Measurements from ENCODE around the gene YJU2.
"Not testable (repeated sequence)": the region's sequence is repeated elsewhere in the genome, so short reads cannot be mapped to it uniquely, and the experiment has no call there.

The YJU2 gene

DNA sequence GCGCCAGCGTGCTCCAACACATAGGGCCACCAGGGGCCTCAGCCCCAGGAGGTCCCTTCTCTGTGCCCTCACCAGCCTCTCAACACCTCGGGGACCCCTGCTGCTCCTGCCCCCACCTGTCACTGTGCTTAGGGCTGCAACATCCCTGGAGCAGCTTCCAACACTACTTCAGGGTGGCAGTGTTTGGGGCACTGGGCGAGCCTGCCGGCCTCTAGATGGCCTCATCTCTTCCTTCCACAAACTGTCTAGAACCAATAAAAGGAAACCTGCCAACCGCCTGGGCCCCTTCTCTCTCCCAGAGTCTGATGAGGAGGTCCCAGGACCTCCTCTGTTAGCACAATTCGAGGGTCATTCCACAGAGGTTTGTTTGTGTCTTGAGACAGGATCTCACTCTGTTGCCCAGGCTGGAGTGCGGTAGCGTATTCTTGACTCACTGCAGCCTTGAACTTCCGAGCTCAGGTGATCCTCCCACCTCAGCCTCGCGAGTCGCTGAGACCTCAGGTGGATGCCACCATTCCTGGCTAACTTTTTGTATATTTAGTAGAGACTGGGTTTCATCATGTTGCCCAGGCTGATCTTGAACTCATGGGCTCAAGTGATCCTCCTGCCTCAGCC is 22.0 kb downstream of the YJU2 start:
- DNase-seq: no peak

DNA sequence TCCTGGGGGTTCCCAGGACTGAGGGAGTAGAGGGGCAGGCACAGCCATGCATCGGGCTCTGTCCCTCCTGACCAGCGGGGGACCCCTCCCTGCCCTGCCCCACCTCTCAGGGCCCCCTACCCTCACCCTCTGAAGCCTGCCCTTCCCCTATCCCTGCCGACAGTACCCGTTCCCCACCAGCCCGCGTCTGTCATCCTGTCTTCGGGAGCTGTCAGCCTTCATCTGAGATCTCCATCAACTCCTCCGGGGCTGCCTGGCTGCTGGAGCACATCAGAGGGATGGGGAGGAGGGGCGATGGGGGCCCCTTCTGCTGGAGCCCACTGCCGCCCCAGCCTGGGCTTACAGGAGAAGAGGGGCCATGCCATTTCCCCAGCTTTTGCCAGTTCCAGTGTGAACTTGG is 26.0 kb downstream of the YJU2 start:
- DNase-seq: no peak

DNA sequence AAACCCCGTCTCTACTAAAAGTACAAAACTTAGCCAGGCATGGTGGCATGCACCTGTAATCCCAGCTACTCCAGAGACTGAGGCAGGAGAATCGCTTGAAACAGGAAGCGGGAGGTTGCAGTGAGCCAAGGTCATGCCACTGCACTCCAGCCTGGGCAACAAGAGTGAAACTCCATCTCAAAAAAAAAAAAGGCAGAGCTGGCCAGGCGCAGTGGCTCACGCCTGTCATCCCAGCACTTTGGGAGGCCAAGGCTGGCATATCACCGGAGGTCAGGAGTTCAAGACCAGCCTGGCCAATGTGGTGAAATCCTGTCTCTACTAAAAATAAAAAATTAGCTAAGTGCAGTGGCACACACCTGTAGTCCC is 27.4 kb downstream of the YJU2 start:
- DNase-seq: not testable (repeated sequence)

DNA sequence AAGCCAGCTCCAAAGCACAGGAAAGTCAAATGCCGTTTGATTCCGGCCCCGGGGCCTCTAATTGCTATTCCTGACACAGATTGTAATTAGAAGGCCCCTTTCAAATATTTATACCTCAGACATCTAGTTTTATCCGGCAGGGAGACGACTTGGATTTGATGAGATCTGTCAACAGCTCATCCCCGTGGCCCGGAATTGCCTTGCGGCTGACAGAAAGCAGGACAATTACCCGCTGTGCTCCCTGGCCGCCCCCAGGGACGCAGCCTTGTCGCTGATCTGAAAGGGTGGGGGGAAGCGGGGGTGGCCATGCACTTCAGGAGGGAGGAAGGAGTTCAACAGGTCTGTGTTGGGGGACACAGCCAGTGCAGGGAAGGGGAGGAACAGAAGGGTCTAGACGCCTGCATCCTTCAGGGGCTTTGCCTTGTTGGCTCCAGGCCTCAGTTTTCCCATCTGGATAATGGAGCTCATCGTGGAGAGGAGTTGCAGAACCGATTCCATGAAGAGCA is 30.4 kb downstream of the YJU2 start:
- DNase-seq: peak; percentile 58

DNA sequence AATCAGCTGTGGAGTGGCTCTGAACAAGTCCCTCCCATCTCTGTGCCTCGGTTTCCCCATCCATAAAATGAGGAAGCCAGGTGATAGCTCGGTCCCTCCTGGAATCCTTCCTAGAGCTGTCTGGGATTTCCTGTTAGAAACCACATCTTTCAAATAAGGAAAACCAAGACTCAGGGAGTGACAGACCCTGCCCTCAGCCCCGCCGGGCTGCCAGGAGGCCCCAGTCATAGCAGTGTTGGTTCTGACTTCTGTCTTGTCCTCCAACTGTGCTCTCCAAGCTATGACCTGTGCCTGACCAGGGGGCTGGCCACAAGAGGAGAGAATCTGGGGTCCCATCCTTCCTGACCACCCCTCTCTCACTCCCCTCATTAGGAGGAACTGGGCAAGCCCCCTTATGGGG is 31.1 kb downstream of the YJU2 start:
- DNase-seq: peak; percentile 46

DNA sequence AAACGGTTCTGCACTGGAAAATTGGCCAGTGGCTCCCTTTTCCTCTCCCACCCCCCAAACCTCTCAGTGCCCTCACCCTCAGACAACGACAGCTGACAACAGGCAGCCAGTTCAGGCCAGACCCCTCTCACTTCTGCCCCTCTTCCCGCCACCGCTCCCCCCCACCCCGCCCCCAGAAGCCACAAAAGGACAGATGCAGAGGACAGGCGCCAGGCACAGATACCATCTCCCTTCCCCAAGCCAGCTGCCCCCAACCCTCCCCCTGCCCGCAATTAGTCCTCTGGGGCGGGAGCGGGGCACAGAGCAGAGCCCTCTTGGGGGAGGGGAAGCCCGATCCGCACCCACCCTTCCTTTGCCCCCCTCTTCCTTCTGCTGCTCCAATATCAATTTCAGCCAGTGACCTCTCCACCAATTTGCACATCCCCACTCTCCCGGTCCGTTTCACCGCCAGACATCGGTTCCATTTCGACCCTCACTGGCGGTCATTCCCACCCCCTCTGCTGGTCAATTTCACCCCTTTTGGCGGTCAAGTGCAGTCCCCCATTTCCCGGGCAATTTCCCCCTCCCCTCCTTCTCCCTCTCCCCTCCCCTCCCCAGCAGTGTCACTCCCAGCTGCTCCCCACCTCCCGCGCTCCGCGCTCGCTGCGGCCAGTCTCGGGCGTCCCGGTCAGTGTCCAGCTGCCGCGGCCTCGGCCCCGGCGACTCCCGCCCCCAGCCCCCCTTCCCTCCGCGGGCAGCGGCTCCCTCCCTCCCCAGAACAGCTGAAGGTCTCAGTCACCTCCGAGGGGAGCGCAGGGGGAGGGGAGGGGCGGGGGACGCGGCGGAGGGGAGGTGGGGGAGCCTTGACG is 31.8 kb downstream of the YJU2 start, which contains the start of gene SHD:
SHD (plus strand) TSS at position 848 of the 848 bp plus-strand sequence. CDS start 798 bp downstream, outside the sequence.
- peak; percentile 80 for DNase-seq

DNA sequence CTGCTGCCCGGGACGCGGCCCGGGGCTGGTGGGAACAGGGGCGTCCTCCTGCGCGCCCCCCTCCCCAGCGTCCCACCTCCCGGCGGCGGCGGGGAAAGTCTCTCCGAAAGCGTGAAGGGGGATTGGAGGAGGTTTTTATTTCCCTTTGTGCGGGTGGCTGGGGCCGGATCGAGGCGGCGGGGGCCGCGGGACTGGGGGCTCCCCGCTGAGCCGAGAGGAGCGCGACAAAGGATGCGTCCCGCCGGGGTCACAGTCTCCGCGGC is 32.3 kb downstream of the YJU2 start:
- peak; percentile 73 for DNase-seq

DNA sequence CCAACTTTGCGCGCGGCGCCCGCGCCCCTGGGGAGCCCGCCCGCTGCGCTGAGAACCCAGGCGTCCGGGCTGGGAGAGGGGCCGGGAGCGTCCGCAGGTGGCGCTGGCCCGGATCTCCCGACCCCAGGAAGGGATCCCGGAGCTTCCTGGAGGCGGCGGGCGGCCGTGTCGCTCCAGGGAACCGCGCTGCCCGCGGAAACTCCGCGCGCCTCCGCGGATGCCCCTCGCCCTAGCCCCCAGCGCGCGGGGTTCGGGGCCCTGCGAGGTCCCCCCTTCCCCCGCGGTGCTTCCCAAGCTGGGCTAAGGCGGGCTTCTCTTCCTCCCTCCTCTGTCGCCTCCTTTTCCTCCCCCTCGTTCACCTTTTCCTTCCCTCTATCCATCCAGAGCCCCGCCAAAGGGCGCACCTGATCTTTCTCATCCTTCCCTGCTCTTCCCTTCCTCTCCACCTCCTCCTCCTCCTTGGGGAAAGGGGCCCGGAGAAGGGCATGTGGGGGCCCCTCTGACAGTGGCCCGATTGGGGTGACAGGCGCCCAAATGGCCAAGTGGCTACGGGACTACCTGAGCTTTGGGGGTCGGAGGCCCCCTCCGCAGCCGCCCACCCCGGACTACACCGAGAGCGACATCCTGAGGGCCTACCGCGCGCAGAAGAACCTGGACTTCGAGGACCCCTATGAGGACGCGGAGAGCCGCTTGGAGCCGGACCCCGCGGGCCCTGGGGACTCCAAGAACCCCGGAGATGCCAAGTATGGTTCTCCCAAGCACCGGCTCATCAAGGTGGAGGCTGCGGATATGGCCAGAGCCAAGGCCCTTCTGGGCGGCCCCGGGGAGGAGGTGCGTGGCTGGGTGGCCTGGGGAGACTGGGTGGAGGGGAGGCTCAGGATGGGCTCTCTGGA is 32.9 kb downstream of the YJU2 start:
- peak; percentile 49 for DNase-seq

DNA sequence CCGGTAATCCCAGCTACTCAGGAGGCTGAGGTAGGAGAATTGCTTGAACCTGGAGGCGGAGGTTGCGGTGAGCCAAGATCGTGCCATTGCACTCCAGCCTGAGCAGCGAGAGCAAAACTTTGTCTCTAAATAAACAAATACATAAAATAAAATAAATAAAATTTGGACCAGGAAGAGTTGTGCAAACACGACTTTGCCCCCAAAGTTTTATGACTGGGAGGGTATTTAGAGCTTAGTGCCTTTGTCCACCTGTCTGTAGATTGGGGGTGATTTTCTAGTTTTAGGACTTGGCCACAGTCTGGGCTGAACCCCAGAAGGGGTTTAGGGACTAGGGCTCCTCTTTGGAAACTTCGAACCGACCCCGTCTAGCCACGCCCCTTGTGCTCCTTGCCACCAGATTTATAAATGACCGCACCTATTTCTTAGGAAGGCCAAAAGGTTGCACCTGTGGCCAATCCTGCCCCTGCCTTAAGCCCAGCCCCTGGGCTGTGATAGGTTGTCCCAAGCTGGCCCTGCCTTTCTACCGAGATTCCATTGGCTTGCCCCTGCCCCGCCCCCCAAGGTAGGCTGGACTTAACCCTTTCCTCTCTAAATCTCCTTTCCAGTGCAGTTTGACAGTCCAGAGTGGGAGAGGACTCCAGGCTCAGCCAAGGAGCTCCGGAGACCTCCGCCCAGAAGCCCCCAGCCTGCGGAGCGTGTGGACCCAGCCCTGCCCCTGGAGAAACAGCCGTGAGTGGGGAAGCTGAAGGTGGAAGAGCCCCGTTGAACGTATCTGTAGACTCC is 37.5 kb downstream of the YJU2 start:
- DNase-seq: no peak

DNA sequence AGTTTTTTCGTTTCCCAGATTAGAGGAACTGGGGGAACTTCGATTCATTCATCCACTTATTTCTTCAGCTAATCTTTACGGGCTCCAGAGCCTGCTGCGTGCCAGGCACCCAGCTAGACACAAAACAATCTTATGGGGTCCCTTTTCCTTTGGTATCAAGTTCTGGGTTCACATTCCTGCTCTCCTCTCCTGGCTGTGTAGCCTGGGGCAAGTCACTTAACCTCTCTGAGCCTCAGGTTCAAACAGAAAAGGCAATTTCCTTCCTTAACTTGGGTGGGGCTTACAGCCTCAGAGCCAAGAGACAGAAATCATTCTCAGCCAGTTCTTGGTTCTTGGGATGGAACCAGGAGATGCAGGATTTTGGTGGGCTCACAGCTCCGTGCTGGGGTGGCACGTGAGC is 38.1 kb downstream of the YJU2 start:
- no peak for DNase-seq

DNA sequence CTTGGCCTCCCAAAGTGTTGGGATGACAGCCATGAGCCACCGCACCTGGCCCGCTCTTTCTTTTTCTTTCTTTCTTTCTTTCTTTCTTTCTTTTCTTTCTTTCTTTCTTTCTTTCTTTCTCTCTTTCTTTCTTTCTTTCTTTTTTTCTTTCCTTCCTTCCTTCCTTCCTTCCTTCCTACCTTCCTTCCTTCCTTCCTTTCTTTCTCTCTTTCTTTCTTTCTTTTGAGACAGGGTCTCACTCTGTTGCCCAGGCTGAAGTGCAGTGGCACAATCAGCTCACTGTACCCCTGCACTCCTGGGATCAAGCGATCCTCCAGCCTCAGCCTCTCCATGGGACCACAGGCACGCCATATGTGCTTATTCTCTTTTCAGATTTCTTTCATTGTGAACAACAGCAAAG is 39.3 kb downstream of the YJU2 start:
- DNase-seq: not testable (repeated sequence)

DNA sequence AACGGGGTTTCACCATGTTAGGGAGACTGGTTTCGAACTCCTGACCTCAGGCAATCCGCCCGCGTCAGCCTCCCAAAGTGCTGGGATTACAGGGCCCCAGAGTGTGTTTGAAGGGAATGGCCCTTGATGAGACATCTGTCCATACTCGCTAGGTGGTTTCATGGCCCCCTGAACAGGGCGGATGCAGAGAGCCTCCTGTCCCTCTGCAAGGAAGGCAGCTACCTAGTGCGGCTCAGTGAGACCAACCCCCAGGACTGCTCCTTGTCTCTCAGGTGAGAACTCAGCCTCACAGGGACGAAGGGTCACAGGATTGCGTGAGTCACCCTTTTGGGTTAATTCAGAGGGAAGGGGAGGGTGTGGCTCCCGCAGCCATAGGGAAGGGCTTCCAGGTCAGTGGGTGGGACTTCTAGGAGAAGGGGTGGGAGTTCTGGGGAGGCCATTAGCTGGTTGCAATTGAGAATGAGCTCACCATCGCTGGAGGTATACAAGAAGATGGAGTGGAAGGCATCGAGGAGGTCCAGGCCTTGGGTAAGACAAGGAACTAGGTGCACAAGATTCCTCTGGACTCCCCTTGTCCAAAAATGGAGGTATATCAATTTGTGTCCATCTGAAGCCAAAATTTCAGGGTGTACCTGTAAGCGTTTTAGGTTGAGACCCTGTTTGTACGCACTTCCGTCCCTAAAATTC is 41.4 kb downstream of the YJU2 start:
- DNase-seq: no peak

DNA sequence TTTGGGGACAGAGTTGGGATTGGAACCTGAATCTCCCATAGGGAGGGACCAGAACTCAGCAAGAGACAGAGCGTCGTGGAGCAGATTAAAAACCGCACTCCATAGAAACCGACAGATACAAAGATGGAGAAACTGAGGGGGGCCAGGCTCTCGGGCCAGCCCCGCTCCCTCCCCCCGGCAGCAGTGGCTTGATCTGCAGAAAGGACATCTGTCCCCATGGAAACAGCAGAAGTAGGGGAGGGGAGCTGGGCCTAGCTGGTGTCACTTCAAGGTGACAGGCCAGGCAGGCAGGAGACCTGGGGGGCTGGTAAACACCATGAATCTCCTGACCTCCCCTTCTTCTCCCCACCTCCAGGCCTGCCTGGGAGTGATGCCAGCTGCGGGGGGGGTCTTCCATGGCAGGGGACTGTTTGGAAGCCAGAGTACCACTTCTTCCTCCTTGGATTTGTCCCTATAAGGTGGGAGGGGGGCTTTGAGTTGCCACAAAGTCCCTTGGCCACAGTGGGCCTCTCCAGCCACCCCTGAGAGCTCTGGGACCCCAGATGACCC is 44.4 kb downstream of the YJU2 start:
- DNase-seq: no peak

DNA sequence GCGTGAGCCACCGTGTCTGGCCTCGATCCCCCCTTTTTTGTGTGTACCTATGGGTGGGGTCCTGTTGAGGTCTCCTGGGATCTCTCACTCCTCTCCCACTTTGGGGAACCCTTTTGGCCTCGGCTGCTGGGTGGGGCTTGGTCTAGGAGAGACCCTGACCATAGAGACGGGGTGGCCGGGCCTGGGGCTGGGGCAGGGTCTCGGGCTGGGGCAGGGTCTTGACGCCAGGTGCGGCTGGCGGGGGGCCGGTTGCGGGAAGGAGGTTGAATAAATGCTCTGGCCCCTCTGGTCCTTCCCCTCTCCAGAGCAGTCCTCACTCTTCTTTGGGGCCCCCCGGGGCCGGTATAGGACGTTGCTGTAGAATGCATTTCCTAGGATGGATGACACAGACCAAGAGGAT is 45.6 kb downstream of the YJU2 start:
- no peak for DNase-seq

DNA sequence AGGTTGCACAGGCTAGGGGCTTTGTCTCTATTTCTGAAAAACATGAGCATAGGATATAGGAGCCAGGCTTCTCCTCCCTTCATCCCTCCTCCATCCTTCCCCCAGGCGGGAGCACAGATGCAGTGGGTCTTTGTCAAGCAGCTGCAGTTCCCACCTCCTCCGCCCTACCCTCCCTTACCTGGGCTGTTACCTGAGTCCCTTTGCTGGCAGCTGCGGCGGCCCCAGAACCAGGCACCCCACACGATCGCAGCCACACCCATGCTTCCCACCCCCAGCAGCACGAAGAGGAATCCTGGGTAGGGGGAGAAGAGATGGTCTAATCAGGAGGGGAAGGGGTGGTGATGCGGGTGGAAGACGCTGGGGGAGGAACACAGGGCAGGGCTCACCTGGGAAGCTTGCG is 47.5 kb downstream of the YJU2 start:
- no peak for DNase-seq

DNA sequence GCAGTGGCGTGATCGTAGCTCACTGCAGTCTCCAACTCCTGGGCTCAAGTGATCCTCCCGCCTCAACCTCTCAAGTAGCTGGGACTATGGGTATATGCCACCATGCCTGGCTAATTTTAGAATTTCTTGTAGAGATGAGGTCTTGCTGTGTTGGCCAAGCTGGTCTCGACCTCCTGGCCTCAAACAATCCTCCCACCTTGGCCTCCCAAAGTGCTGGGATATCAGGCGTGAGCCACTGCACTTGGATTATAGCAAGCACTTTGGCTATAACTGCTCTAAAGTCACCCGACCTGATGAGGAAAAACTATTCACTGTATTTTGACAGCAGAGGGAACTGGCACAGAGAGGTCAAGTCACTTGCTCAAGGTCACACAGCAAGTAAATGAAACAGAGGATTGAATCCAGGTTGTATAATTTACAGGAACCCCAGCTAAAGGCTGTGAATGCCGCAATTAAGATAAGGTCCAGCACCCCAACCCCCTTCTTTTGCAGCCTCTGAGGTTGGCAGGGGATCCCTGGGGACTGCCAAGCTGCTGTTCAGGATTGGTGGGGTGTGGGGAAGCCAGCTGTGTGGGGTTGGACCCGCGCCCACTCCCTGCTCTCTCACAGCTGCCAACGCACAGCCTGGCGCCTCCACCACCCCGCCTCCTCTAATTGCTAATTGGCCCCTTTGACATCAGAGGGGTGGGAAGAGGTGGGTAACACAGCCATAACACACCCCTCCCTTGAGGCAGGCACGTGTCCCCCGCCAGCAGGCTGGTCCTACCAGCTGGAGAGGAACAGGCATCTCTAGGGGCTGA is 49.3 kb downstream of the YJU2 start:
- peak; percentile 32 for DNase-seq

DNA sequence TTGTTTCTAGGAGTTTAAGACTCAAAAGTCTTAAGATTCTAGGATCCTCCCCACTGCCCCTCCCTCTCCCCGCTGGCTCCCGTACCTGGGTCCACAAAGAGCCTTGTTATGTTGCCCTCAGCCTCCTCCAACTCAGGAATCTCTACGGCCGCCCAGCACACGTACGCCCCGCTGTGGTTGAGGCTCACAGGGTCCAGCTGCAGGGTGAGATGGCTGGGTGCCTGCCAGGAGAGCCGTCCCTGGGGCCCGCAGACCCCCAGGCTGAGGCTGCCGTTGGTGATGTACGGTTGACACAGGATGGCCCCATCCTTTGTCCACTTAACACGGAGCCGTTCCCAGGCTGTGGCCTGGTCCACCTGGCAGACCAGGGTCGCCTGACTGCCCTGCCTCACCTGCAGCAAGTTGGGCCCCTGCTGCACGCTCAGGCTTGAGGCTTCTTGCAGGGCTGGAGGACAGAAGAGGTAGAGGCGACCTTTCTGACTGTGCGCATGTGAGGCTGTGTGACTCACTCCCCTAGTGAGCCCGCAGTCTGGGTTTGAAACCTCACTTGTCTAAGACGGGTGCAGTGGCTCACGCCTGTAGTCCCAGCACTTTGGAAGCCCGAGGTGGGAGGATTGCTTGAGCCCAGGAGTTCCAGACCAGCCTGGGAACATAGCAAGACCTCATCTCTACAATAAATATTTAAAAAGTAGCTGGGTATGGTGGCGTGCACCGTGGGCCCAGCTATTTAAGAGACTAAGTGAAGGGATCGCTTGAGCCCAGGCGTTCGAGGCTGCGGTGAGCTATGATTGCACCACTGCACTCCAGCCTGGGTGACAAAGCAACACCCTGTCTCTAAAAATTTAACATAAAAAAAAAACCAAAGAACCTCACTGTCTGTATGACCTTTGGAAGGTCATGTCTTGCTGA is 51.3 kb downstream of the YJU2 start:
- DNase-seq: no peak

DNA sequence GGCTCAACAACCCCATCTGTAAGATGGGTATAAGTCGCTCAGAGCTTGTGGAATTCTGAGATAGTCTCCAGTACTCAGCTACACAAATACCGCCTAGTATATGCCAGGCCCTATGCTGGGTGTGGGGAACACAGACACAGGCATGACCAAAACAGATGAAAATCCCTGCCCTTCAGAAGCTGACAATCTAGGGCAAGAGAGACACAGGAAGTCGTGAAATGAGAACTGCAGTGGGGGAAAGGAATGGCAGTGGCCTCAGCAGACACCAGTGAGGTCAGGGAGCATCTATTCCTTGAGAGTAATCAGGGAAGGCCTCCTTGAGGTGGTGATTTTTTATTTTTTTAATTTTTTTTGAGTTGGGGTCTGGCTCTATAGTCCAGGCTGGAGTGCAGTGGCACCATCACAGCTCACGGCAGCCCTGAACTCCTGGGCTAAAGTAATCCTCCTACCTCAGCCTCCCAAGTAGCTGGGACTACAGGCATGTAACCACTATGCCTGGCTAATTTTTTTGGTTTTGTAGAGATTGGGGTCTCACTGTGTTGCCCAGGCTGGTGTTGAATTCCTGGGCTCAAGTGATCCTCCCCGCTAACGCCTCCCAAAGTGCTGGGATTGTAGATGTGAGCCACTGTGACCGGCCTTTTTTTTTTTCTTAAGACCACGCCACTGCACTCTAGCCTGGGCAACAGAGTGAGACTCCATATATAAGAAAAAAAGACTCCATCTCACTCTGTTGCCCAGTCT is 52.1 kb downstream of the YJU2 start:
- DNase-seq: no peak

DNA sequence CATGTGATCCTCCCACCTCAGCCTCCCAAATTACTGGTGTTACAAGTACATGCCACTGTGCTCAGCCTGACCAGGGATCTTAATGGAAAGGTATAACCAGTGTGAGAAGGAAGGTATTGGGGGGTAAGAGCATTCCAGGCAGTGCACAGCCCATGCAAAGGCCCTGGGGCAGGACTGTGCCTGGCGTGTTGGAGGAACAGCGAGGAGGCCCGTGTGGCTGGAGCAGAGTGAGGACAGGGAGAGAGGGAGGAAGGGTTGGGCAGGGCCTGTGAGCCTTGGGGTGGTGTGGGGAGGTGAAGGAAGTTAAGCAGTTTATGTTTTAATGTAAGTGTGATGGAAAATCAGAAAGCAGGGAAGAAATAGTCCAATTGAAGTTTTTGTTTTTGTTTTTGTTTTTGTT is 53.7 kb downstream of the YJU2 start:
- no peak for DNase-seq
